ENCODE data around the gene GRXCR1. TPM values are rescaled to one million over a fixed set of nuclear protein-coding genes. Genes with fewer than 3 reads are reported as not detected.

GRXCR1 gene
- total RNA-seq, 1 experiment from 2014 or later, result not detected

DNA sequence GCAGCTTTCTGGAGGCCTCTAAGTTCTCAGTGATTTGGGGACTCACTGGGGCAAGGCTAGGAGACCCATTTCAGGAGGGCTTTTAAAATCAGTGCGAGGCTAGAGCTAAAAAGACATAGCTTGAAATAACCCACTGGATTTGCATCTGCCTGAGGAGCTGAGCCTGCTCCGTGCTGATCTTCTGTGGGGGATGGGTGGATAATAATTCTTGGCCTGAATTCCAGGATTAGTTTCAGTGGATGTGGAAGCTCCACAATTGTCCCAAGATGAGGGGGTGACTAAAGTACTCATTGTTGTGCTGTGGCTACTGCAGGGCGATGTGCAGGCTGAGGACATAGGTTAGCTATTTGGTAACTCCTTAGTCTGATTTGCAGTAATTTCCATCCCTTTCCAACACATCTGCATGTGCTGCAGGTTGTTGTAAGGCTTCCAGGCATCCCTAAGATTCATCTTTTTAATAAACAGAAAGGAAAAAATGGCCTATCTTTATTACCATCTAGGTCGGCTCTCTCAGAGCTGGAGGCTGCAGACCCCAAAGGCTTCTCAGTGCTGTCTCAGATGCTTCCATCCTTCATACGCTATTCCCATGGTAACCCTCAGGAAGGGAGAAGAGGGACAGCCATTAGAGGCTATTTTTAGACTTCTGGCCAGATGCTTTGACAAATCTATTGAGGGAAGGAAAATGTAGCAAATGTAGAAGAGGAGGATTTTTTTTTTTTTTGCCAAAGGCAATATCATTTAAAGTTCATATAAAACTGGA lies 63.4 kb downstream of the GRXCR1 start:
- CTCF ChIA-PET, result interaction anchor here (0.6 to 0.9 kb wide), 5 partner anchors 9 to 379 kb away, joined by 3 read pairs; no protein-coding TSS in a partner anchor
- no peak overlapping the region for H3K4me3 Mint-ChIP-seq (ENCODE audit: unreplicated experiment)
- H3K4me1 Mint-ChIP-seq (ENCODE audit: insufficient read depth, unreplicated experiment), result no peaks in the 10 kb centered on the region
- intact Hi-C loops (cut with micrococcal nuclease), result no loop called here
- H3K9me3 Mint-ChIP-seq (ENCODE audit: unreplicated experiment), result no peaks in the 10 kb centered on the region
- no peaks in the 10 kb centered on the region for H3K36me3 Mint-ChIP-seq (ENCODE audit: insufficient read depth, unreplicated experiment)
- TF ChIP-seq, protein P1, sequence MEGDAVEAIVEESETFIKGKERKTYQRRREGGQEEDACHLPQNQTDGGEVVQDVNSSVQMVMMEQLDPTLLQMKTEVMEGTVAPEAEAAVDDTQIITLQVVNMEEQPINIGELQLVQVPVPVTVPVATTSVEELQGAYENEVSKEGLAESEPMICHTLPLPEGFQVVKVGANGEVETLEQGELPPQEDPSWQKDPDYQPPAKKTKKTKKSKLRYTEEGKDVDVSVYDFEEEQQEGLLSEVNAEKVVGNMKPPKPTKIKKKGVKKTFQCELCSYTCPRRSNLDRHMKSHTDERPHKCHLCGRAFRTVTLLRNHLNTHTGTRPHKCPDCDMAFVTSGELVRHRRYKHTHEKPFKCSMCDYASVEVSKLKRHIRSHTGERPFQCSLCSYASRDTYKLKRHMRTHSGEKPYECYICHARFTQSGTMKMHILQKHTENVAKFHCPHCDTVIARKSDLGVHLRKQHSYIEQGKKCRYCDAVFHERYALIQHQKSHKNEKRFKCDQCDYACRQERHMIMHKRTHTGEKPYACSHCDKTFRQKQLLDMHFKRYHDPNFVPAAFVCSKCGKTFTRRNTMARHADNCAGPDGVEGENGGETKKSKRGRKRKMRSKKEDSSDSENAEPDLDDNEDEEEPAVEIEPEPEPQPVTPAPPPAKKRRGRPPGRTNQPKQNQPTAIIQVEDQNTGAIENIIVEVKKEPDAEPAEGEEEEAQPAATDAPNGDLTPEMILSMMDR (IDR thresholded peaks at IDR 0.05; ENCODE audit: unreplicated experiment), result no peak
- H3K27ac Mint-ChIP-seq (ENCODE audit: low read depth, unreplicated experiment), result no peak overlapping the region
- DNase-seq (ENCODE audit: unreplicated experiment), result no peak
- POLR2A ChIA-PET, result interaction anchor here (0.6 kb wide), 1 partner anchor 294 kb away, joined by 3 read pairs; no protein-coding TSS in a partner anchor
- BruUV-seq (replicated peaks), result no TSS peak
- H3K27me3 Mint-ChIP-seq (ENCODE audit: insufficient read depth, unreplicated experiment), result no peaks in the 10 kb centered on the region

DNA sequence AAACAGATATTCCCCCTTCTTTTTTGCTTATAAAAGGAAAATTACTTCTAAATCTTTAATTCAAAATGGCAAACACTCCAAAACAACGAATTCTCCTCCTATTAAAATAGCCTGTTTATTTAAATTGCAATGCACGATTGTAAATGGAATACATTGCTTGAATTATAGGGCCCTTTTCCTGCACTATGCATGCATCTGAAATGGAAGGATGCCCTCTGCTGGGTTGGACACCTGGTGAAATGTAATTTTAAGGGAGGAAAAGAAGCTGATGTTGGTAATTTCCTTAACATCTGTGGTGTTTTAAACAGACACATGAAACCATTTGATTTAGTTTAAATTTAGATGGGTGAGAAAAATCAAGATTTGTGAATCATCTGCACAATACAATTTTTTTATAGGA lies 72.8 kb downstream of the GRXCR1 start:
- Mint-ChIP-seq H3K36me3 (ENCODE audit: insufficient read depth, unreplicated experiment) (no peaks in the 10 kb centered on the region), H3K4me1 (ENCODE audit: insufficient read depth, unreplicated experiment) (peaks cover 11% of the 10 kb centered on the region), H3K9me3 (ENCODE audit: unreplicated experiment) (no peaks in the 10 kb centered on the region), H3K27ac (ENCODE audit: low read depth, unreplicated experiment) (peak overlapping the region; percentile 69), H3K27me3 (ENCODE audit: insufficient read depth, unreplicated experiment) (no peaks in the 10 kb centered on the region), H3K4me3 (ENCODE audit: unreplicated experiment) (no peak overlapping the region)
- ChIA-PET POLR2A (interaction anchor here (0.7 to 0.8 kb wide), 4 partner anchors 185 to 1717 kb away, joined by 3 read pairs; no protein-coding TSS in a partner anchor), CTCF (interaction anchor here (0.5 to 3.6 kb wide), 26 partner anchors 10 to 1556 kb away, joined by 3 to 15 read pairs (median 3); no protein-coding TSS in a partner anchor)
- TF ChIP-seq, protein P1 (IDR thresholded peaks at IDR 0.05; ENCODE audit: unreplicated experiment), result peak; percentile 33
- BruUV-seq (replicated peaks), result no TSS peak
- peak; percentile 50 for DNase-seq (ENCODE audit: unreplicated experiment)
- intact Hi-C loops (cut with micrococcal nuclease), result loop anchor here (1.0 to 2.0 kb wide), 3 partner anchors 100 to 683 kb away; no protein-coding TSS in a partner anchor

GRCh38 chr4:42985976-42986375 lies 93.5 kb downstream of the GRXCR1 start:
- H3K27ac Mint-ChIP-seq (ENCODE audit: low read depth, unreplicated experiment), result no peak overlapping the region
- ChIA-PET POLR2A (no interaction called here), CTCF (no interaction called here)
- TF ChIP-seq, protein P1 (IDR thresholded peaks at IDR 0.05; ENCODE audit: unreplicated experiment), result no peak
- peaks cover 10% of the 10 kb centered on the region for H3K9me3 Mint-ChIP-seq (ENCODE audit: unreplicated experiment)
- H3K27me3 Mint-ChIP-seq (ENCODE audit: insufficient read depth, unreplicated experiment), result no peaks in the 10 kb centered on the region
- BruUV-seq (replicated peaks), result no TSS peak
- intact Hi-C loops (cut with micrococcal nuclease), result no loop called here
- H3K4me1 Mint-ChIP-seq (ENCODE audit: insufficient read depth, unreplicated experiment), result no peaks in the 10 kb centered on the region
- no peak for DNase-seq (ENCODE audit: unreplicated experiment)
- H3K36me3 Mint-ChIP-seq (ENCODE audit: insufficient read depth, unreplicated experiment), result no peaks in the 10 kb centered on the region
- H3K4me3 Mint-ChIP-seq (ENCODE audit: unreplicated experiment), result no peak overlapping the region

DNA sequence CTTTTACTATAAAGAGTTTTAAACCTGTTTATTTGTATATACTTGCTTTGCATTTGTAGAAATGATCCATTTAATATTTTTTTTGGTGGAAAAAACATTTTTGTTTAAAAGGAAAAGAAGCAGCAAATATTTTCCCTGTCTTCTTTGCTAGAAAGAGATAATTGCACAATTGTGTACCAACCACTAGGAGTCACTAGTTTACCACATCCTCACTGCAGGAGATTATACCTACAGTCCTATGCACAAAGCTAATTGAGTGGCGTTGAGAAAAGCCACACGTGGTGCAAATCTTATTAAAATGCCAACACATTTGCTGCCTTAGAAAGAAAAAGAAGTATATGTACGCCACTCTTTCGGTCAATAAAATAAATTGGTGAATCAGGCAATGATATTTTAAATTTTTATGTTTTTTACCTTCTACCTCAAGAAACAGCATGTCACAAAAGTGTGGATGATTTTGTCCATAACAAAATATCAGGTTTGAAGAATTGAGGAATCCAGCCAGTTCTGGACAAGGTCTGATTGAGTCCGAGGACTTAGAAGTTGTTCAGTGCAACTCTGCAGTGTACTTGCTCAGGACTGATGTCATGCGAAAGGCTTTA lies 102.9 kb downstream of the GRXCR1 start:
- no peaks in the 10 kb centered on the region for H3K9me3 Mint-ChIP-seq (ENCODE audit: unreplicated experiment)
- no peaks in the 10 kb centered on the region for H3K4me1 Mint-ChIP-seq (ENCODE audit: insufficient read depth, unreplicated experiment)
- no peaks in the 10 kb centered on the region for H3K27me3 Mint-ChIP-seq (ENCODE audit: insufficient read depth, unreplicated experiment)
- TF ChIP-seq, protein P1 (IDR thresholded peaks at IDR 0.05; ENCODE audit: unreplicated experiment), result peak; percentile 82
- CTCF ChIA-PET, result interaction anchor here (0.6 to 1.2 kb wide), 7 partner anchors 11 to 1631 kb away, joined by 3 to 4 read pairs (median 3); no protein-coding TSS in a partner anchor
- no TSS peak for BruUV-seq (replicated peaks)
- no peak overlapping the region for H3K4me3 Mint-ChIP-seq (ENCODE audit: unreplicated experiment)
- H3K27ac Mint-ChIP-seq (ENCODE audit: low read depth, unreplicated experiment), result no peak overlapping the region
- H3K36me3 Mint-ChIP-seq (ENCODE audit: insufficient read depth, unreplicated experiment), result no peaks in the 10 kb centered on the region
- POLR2A ChIA-PET, result no interaction called here
- peak; percentile 66 for DNase-seq (ENCODE audit: unreplicated experiment)
- intact Hi-C loops (cut with micrococcal nuclease), result loop anchor here (1.0 to 5.0 kb wide), 5 partner anchors 137 to 1634 kb away; no protein-coding TSS in a partner anchor
